HEK293 (cell line): Measurements from ENCODE around the gene KIF9.

ENCODE experiments used
- CTCF ChIP-seq: fragments of 450-650 bp; formaldehyde crosslinking; IDR thresholded peaks from 2 replicates; pipeline ENCODE4 v1.5.1; 2016; ENCODE audit warnings: missing biosample characterization, missing genetic modification characterization
- ZNF24 ChIP-seq: fragments of 450-650 bp; formaldehyde crosslinking; IDR thresholded peaks from 2 replicates; pipeline ENCODE4 v1.5.1; 2016; ENCODE audit warnings: missing biosample characterization, missing genetic modification characterization
- ZNF292 ChIP-seq: fragments of 450-650 bp; formaldehyde crosslinking; IDR thresholded peaks from 2 replicates; pipeline ENCODE4 v1.5.1; 2016; ENCODE audit warnings: low read depth, missing biosample characterization, missing genetic modification characterization, borderline replicate concordance

DNA sequence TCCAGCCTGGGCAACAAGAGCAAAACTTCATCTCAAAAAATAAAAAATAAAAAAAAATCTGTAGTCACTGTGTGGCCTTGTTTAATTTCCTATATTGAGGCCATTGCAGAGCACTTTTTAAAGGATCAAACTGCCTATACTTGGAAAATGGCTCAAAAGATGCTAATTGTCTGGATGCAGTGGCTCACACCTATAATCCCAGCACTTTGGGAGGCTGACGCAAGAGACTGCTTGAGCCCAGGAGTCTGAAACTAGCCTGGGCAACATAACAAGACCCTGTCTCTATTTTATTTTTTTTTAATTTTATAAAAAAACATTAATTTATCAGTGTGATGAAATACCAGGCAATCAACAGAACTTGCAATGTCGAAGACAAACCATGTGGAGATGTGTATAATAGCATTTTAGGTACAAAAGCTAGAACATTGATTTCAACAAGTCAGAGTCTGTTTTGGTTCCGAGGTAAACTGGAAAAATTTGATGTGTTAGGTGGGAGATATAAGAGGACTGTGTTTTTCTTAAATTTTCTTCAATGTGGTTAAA lies 71.7 kb downstream of the KIF9 start:
- TF ChIP-seq ZNF24 (tag by site-specific recombination) = no peak
- no peak for TF ChIP-seq CTCF
- no peak for TF ChIP-seq ZNF292
